Measurements from ENCODE around the gene ZNF394.
"Not testable (repeated sequence)": the region's sequence is repeated elsewhere in the genome, so short reads cannot be mapped to it uniquely, and the experiment has no call there.

ZNF394 gene

DNA sequence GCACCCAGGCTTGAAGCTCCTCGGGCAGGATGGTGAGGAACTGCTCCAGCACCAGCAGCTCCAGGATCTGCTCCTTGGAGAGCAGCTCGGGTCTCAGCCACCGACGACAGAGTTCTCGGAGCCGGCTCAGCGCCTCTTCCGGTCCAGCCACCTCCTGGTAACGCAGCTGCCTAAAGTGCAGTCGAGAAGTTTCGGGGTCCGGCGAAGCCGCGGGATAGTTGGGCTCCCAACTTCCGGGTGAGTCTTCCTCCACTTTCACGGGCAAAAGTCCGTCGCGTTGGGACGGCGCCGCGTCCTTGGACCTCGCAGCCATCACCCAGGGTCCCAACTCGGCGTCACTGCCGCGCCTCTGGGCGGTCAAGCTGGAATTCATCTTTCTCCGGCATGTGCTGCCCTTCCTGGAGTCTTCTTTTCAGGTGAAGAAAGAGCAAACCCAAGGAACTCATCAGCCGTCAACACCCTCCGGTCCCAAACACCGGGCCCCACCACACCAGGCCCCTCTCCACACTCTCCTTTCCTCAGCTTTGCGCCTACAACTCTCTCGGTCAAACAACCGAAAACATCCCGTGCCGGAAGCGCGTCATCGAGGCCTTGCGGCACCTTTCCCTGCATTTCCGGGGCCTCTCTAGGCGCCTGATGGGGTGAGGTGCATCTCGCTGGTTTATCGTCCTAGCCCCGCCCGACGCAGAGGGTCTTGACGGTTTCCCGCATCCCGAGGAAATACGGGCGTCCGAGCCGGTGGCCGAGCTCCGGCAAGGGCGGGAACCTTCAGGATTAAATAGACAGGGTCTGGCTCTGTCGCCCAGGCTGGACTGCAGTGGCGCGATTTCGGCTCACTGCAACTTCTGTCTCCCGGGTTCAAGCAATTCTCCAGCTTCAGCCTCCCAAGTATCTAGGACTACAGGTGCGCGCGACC, at the start of gene ZNF394:
TSS of gene ZNF394 (minus strand) at position 561 of the 916 bp plus-strand sequence. CDS start at position 373, 188 bp downstream.
- DNase-seq: peak; percentile 92

DNA sequence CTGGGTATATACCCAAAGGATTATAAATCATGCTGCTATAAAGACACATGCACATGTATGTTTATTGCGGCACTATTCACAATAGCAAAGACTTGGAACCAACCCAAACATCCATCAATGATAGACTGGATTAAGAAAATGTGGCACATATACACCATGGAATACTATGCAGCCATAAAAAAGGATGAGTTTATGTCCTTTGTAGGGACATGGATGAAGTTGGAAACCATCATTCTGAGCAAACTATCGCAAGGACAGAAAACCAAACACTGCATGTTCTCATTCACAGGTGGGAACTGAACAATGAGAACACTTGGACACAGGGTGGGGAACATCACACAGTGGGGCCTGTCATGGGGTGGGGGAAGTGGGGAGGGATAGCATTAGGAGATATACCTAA, 49.5 kb upstream of the ZNF394 start:
- not testable (repeated sequence) for DNase-seq

DNA sequence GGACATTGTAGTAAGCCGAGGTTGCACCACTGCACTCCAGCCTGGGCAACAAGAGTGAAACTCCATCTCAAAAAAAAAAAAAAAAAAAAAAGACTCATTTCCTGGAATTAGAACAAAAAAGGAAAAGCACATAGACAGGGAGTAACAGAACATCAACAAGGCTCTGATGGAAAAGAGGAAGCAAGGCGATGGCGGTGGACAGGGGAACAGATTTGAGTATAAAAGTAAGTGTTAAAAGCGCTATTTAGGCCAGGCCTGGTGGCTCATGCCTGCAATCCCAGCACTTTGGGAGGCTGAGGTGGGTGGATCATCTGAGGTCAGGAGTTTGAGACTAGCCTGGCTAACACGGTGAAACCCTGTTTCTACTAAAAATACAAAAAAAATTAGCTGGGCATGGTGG, 45.2 kb upstream of the ZNF394 start:
- DNase-seq: not testable (repeated sequence)

DNA sequence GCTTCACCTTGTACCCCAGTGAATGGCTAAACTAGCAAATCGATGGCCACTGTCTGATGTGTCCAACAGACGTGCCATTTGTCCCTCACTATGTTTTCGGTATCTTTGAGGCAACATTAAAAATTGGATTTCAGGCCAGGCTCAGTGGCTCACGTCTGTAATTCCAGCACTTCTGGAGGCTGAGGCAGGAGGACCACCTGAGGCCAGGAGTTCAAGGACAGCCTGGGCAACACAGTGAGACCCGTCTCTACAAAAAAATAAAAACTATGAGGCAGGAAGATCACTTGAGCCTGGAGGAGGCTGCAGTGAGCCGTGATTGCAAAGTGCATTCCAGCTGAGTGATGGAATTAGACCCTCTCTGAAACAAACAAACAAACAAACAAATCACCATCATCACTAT, 43.8 kb upstream of the ZNF394 start:
- no peak for DNase-seq

DNA sequence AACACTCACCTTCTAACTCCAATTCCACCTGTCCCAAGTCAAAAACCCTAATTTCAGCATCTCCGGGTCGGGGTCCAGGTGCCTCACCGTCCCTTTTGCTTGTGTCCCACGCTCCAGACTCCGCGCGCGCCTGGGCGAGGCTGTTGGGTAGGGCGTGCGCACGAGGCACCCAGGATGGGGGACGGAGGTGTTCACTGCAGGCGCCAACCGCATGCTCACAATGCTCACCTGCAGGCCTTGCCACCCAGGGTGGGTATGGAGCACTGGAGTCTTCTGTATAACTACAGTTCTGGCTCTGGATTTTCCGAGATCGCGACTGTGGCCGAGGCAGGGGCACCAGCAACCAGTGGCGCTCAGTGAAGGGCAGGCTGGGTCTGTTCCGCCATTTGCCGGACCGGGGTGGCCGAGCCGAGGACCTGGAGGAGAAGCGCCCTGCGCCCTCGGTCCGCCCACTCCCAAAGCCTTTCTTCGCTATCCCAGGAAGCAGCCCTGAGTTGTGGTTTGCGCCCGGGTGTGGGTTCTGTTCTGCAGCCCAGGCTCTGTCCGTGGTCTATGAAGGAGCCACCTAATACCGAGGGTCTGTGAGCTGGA, 43.1 kb upstream of the ZNF394 start:
- DNase-seq: no peak

DNA sequence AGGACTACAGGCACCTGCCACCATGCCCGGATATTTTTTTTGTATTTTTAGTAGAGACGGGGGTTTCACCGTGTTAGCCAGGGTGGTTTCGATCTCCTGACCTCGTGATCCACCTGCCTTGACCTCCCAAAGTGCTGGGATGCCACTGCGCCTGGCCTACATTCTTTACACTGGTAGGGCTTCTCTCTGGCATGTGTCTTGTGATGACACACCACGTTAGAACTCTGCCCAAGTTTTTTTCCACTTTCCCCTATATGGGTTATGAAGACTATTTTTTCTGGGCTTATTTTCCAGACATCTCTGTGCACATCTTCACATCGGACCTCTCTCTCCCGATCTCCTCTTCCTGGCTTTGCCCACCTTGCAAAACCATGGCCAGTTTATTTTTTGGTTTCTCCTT, 41.1 kb upstream of the ZNF394 start:
- DNase-seq: no peak

DNA sequence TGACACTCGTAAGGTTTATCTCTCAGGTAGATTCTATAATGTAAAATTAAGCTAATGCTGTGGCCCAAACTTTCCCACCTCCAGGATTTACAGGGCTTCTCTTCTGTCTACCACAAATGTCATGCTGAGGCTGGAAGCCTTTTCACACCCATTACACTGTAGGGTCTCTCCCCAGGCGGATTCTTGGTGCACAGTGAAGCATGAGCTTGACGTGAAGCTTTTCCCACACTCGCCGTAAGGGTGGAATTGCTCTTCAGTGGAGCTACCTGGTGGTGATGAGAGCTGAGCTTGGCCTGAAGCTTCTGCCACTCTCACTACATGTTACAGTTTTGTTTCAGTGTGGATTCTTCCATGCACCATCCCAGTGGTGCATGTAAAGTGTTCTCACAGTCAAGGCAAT, 40.5 kb upstream of the ZNF394 start:
- no peak for DNase-seq

DNA sequence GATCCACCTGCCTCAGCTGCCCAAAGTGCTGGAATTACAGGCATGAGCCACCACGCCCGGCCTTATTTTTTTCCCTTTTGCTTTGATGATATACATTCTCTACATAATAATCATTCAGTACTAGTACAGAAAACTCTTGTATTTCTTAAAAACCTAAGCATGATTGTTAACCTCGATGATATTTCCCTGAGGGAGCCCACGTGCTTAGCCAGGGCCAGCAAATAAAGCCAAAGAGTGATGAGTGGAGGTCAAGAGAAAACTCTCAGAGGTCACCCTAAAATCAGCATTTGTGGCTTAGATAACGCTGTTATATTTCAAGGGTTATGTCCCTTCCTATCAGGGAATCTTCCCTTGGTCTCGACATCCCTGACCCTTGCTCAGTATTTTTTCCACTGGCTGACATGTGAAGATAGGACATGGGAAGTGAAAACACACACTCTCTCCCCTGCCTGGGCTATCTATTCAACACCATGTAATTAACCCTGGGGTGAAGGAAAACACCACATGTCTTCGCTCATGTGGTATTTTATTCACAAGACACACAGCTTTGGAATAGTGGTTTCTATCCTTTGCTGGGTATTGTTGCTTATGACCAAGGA, 39.2 kb upstream of the ZNF394 start:
- no peak for DNase-seq

DNA sequence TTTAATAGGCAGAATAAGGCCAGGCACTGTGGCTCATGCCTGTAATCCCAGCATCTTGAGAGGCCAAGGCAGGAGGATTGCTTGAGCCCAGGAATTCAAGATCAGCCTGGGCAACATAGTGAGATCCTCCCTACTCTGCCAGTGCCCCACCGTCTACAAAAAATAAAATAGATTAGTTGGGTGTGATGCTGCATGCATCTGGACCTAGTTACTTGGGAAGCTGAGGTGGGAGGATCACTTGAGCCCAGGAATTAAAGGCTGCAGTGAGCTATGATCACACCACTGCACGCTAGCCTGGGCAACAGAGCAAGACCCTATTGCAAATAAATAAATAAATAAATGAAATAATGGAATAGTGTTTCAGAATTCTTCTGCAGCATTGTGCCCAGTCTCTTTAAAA, 35.6 kb upstream of the ZNF394 start:
- no peak for DNase-seq

DNA sequence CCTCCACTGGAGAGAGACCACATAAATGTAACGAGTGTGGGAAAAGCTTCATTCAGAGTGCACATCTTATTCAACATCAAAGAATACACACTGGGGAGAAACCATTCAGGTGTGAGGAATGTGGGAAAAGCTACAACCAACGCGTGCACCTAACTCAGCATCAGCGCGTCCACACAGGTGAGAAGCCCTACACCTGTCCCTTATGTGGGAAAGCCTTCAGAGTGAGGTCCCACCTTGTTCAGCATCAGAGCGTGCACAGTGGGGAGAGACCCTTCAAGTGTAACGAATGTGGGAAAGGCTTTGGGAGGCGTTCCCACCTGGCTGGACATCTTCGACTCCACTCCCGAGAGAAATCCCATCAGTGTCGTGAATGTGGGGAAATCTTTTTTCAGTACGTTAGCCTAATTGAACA, 31.3 kb upstream of the ZNF394 start:
- DNase-seq: no peak

DNA sequence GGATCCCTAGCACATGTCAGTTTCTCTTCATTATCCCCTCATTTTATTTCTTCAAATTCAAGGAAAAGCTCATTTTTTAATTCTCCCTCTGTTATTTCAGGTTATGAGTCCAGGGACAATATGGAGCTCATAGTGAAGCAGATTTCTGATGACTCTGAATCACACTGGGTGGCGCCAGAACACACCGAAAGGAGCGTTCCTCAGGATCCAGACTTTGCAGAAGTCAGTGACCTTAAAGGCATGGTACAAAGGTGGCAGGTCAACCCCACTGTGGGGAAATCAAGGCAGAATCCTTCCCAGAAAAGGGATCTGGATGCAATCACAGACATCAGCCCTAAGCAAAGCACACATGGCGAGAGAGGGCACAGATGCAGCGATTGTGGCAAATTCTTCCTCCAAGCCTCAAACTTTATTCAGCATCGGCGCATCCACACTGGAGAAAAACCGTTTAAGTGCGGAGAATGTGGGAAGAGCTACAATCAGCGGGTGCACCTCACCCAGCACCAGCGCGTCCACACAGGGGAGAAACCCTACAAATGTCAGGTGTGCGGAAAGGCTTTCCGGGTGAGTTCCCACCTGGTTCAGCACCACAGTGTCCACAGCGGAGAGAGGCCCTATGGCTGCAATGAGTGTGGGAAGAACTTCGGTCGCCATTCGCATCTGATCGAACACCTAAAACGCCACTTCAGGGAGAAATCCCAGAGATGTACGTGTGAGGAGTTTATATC, 25.8 kb upstream of the ZNF394 start:
- DNase-seq: peak; percentile 32

DNA sequence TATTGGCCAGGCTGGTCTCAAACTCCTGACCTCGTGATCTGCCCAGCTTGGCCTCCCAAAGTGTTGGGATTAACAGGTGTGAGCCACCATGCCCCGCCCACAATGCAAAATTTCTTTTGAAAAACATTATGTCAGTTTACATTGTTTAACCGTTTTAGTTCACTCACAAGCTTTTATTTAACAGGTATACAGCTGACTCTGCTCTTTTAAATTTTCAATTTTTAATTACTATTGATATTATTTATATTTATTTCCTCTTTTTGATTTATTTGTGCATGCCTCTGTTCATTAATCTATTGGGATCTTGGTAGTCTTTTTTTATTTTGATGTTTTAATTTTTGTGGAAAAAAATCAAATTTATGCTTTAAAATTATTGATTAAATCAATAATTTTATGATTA, 21.3 kb upstream of the ZNF394 start:
- no peak for DNase-seq

DNA sequence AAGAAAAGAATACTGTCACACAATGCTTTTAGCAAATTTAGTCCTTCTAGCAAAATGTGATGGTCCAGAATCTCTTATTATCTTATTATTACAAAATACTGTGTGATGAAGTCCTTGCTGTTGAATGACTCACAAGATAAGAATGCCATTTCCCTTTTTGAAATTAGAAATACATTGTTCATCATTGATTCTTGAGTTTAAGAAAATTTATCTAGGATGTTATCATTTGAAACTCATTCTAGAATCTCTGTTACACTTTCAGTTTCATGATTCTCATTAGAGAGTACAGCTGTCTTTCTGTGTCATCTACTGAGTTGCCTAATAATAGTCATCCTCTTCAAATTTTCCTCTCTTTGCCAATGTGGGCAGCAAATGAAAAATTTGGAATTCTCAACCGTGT, 14.0 kb upstream of the ZNF394 start:
- no peak for DNase-seq

DNA sequence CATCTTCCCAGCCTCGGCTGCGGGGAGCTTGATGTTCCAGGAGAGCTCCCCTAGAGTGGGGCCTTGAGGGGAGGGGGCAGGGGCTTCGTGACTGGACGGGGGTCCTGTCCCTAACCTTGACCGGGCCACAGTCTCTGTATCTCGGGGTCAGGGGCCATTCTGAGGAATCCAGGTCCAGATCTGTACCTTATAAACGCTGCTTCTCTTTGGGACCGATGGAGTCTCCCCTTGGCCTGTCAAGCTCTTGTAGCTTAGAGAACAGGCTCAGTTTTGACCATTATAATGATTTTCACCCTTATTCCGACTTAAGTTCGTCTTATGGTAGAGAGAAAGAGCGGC, 5.2 kb upstream of the ZNF394 start:
- no peak for DNase-seq

DNA sequence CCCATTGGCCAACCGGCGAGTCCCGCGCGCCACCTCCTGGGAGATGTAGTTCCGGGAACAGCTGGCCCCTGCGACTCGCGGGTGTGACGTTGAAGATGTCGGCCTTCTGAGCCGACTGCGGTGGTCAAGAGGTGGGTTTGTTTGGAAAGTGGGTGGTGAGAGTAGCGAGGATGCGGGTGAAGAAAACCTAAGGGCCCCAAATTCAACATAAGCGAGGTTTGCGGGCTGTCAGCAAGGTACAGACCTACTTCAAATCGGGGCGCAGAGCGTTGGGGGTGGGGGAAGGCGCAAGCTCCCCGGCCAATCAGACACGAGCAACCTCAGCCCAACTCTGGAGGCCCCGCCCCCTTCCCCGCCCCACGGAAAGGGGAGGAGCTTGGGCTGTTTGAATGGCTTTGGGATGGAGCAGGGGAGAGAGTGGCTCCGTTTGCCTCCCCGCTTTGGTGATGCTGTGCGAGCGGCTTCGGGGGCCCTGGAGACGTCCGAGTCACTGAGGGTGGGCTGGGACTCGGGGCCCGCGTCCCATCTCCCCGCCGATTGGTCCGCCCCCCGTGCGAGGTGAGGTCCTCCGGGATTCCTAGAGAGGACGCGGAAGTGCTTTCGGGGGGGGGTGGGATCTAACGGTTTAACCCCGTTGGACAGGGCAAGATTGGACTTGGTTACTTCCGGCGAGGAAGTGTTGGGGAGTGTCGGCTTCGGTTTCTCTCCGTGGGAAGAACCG, 4.7 kb upstream of the ZNF394 start, which contains the start of gene ZKSCAN5:
TSS of gene ZKSCAN5 (plus strand) at position 60 of the 721 bp plus-strand sequence. CDS start 1,383 bp downstream, outside the sequence.
- DNase-seq: peak; percentile 98

DNA sequence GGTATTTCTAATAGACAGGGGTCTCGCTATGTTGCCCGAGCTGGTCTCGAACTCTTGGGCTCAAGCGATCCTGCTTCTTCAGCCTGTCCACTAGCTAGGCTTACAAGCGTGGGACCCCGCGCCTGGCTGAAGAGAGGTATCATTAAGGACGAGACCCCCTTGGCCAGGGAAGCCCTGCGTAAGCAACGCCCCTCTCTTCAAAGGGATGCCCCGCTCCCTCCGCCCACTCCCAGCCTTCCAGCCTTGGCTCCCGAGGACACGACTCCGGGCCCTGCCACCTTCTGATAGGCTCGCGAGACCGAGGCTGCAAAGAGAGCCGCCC, 4.2 kb upstream of the ZNF394 start:
- no peak for DNase-seq

DNA sequence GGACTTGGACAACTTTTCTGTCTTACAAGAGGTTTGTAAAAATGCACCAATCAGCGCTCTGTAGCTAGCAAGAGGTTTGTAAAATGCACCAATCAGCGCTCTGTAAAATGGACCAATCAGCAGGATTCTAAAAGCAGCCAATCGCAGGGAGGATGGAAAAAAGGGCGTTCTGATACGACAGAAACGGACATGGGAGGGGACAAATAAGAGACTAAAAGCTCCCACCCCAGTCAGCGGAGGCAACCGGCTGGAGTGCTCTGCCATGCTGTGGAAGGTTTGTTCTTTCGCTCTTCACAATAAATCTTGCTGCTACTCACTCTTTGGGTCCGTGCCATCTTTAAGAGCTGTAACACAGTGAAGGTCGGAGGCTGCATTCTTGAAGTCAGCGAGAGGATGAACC, 1.2 kb upstream of the ZNF394 start:
- not testable (repeated sequence) for DNase-seq

DNA sequence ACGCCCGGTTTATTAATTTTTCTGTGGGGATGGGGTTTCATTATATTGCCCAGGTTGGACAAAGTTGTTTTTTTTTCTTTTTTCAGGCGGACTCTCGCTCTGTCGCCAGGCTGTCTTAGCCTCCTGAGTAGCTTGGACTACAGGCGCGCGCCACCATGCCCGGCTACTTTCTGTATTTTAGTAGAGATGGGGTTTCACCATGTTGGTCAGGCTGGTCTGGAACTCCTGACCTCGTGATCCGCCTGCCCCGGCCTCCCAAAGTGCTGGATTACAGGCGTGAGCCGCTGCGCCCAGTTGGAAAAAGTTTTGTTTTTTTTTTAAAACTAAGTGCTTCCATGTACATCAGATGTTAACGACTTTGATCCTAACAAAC, 542 bp upstream of the ZNF394 start:
- no peak for DNase-seq

DNA sequence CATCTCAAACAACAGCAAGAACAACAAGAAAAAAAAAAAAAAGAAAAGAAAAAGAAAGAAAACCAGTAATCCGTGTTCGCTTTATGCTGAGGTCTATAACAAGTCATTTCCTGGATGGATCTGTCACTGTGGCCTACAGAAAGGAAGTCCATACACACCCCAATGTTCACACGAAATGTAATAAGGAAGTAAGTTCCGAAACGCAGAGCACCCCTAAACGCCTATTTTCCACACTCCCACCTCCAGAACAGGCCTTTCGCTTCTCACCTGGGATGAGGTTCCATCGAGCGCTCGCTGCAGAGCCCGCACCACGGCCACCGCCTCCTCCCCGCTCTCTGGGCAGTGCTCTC, 735 bp downstream of the ZNF394 start:
- no peak for DNase-seq

DNA sequence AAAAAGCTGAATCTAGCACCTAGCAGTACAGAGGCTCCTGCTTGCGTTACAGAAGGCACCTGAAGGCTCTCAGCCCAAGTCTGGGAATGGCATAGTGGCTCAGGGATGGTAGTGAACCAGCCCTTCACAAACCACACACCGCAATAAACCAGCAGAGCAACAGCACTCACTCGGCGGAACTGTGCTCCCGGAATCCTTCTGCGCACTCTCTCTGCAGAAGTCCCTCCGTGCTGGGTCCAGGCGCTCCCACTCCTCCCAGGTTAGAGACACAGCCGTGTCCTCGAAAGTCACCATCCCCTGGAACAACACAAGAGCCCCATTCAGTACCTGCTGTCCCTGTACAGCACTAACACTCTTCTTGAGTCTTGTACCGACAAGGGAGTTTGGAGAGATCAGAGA, 1.5 kb downstream of the ZNF394 start:
- DNase-seq: no peak

DNA sequence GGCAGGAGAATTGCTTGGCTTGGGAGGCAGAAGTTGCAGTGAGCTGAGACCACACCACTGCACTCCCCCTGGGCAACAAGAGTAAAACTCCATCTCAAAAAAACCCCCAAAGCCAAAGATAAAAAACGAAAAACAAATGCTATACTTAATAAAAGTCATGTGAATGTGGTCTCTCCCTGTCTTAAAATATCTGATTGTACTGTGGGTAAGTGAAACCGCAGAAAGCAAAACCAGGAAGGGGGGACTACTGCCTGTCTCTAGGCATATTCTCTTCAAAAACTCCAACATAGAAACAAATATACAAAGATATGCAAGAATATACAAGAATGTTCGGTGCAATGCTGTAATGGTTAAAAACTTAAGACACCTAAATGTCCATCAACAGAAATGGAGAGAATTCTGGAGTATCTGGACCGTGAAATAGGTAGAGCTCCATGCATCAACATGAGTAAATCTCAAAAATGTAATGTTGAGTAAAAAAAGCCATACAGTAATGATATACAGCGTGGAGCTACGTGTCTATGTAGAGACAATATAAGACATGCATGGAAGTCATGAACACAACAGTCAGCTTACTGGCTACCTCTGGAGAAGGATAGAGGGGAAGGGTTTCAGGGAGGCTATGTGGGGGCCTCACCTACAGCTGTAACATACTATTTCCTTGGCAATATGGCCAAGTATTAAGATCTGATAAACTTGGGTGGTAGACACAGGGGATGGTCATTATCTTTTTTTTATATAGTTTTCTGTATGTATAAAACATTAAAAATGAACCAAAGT, 2.1 kb downstream of the ZNF394 start:
- no peak for DNase-seq

DNA sequence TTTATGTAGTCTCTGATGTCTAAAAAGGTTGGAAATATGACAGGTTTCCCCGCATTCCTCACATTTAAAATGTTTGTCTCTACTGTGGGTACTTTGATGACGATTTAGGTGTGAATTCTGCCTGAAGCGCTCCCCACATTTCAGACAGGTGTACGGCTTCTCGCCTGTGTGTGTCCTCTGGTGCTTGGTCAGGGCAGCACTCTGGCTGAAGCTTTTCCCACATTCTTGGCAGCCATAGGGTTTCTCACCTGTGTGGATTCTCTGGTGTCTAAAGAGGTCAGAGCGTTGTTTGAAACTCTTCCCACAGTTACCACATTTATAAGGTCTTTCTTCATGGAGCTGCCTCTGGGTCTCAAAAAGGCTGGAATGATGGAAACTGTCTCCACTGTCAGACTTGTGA, 6.3 kb downstream of the ZNF394 start:
- DNase-seq: no peak
